T-helper 9 cell (primary cell): ENCODE results near the gene FDXACB1.

ENCODE experiments used
- DNase-seq: peaks from one replicate; pipeline ENCODE4 v3.0.0-alpha.2; 2020

Gene FDXACB1

DNA sequence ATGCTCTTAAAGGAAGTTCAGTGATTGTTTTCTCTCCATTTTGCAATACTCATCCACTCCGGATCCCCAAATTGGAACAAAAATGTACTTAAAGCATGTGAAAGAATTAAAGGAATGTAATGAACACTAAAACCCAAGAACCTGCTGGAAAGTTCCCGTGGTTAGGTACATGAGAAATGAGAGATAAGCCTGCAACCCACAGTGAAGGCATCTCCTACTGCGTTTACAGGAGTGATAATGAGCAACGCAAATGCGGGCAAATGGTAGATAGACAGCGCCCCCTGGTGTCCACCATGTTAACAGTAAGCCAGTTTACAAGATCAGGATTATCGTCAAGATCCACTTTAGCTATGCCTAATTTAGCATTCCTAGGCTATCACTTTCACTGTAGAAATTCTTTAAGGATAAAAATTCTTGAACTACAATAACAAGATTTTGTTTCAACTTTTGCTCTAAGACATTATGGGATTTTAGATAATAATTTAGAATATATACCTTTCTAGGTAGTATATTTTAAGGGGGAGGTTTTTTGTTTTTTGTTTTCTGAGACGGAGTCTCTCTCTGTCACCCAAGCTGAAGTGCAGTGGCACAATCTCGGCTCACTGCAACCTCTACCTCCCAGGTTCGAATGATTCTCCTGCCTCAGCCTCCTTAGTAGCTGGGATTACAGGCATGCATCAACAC lies 37.5 kb downstream of the FDXACB1 start:
- DNase-seq = peak; percentile 87

DNA sequence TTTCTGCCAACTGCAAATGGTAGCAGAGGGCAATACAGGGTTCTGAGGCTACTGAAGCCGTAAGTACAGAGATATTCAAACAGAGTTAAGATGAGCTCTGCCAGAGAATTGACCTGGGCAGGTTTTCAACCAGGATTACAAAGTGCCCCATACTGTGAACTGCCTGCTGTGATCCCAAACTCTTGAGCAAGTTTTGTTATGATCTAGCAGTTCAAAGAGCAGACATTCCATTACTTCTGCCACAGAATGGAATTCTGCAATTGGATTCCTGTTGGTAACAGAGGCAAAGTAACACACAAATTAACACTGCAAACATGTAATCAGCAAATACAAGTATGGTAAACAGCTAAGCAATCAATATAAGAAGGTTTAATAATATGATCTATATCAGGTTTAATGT lies 38.8 kb downstream of the FDXACB1 start:
- DNase-seq = no peak

DNA sequence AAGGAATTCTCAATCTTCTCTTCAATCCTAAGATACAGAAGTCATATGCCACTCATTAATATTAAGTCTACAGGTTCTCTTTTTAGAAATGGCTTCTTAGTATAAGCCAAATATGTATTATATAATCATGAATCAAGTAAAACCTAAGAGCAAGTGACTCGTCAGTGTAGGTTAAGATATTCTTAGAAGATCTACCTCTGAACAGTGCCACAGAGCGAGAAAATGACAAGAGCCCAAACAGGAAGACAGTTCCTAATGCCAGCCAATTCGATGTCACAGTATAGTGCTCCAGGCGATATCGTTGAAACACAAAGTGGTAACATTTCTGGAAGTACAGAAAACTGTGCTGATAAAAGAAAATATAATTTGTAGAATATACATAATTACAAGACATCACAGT lies 40.9 kb downstream of the FDXACB1 start:
- no peak for DNase-seq

DNA sequence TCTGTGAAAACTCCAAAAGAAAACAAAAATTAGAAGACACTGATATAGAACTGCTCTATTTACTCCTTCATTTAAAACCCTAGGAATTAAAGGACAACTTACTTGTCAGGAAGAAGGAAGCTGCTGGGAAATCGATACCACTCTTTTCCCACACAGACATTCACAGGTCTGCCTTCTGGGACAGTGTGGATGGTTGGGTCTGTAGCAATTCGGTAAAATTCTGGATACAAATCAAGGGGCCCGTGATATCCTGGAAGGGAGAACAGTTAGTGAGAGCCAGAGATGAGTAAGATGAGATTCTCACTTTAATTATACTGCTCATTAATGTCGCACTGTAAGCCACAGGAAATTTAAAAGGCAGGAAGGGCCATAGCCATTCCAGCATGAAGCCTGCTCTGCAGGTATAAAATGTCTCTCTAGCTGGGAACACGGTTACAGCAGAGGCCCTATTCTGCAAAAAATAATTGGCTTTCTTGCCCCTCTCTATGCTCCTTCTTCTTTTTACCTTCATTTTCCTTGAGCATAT lies 41.5 kb downstream of the FDXACB1 start:
- DNase-seq = no peak

DNA sequence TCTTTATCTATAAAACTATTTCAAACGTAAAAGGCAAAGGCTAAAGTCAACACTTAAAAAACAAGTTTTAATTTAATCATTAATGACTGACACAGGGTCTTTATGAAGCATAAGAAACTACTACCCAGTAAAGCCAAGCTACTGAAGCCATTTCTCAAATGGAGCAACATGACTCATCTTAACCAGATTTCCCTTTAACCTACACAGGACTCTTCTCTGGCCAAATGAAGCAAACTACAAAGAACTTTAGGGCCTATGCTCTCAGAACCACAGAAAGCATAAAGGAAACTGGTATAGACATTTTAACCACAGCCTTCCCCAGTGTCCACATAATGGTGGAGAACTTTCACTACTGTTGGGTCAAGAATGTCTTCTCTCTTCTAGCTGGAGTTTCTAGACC lies 42.2 kb downstream of the FDXACB1 start:
- no peak for DNase-seq

DNA sequence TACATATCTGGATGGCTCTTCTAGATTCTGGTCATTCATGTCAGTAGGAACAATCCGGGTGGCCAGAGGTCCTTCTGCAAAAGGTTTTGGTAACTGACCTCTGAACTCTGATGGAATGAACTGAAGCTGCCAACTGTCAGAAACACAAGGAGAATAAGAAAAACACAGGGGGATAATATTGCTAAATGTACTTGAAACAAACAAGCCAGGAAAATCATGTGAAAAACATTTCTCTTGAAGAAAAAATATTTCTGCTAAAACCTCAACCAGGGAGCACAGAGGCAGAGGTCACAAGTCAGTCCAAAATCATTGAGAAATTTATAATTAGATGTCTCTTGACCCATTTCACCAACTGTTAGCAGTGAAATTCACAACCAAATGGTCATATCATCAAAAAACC lies 42.8 kb downstream of the FDXACB1 start:
- no peak for DNase-seq

DNA sequence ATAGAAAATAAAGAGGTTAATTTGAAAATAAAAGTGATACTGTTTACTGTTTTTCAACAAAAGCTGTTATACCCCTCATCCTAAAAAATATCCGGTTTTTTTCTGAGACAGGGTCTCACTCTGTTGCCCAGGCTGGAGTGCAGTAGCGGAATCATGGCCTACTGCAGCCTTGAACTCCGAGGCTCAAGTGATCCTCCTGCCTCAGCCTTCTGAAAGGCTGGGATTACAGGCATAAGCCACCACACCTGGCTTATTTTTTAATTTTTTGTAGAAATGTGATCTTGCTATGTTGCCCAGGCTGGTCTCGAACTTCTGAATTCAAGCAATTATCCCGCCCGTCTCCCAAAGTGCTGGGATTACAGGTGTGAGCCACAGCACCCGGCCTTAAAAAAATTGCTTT lies 43.3 kb downstream of the FDXACB1 start:
- DNase-seq = no peak

DNA sequence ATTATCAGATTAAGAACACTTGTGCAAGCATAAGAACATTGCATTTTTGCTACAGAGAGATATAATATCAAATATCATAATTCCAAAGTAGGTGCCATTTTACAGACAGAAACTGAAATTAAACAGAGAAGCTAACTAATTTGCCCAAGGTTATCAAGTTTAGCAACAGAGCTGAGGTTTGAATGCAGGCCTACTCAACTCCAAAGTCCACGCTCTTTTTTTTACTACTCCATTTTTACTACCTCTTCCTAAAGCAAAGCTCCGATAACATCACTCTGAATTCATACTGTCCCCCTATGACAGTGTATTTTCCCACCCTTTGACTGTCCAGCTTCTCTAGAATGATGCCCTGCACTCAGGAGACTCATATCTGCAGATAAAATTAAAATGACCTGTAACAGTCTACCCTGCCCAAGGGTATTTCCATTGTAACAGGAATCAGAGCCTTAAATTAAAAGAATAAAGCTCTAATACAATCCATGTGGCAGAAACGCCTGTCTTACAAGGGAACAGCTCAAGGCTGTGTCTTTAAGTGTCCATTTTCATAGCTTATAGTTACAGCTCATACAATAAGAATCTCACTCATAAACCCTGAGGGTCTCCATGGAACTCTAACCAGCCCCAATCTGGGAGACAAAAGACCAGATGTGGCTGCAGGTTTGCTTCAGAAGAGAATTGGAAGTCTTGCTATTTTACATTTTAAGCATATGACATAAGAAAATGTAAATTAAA lies 44.4 kb downstream of the FDXACB1 start:
- DNase-seq = no peak

DNA sequence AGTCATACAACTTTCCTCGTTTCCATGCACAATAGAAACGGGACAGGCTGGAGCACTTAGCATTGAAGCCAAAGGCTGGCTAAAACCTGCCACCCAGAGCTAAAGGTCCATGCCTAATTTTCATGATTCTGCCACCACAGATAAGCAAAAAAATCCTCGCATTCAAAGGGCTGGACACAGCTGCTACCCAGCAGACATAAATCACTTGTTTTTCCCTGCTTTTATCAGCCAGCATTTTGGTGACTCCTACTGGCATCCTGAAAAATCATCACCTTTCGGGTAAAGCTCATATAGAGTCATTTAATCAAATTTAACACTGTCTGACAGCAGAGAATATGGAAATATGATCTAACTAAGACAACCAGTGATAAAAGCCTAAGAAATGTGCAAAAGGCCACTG lies 45.4 kb downstream of the FDXACB1 start:
- DNase-seq = no peak

DNA sequence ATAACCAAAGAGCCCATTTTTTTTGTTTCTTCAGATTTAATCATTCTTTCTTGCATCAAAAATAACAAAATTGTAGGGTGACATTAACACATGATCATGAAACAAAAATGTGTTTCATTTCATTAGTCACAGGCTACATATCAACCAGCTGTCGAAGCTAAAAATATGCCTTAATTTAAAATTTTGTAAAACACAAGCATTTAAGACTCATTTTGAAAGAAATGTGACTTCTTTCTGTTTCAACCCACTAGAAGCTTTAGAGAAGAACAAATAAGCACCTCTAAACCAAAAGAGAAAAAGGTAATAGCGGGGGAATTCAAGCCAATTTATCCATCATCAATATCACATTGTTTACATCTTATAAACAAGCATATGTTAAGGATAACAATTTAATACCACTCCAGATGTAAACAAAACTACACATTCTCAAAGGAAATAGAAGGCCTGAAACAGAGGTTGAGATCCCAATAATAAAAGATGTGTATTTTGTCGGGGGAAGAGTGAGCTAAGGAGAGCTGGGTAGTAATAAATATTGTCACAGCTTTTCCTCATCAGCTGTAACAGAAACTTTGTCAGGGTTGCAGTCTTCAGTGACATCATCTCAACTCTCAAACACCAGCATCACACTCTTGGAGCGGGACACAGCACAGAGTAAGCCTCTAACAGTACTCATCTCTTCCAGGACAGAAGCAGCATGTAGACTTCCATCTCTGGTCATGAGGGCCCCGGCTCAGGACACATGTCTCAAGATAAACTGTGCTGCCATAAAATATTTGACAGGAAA lies 49.6 kb downstream of the FDXACB1 start:
- no peak for DNase-seq

DNA sequence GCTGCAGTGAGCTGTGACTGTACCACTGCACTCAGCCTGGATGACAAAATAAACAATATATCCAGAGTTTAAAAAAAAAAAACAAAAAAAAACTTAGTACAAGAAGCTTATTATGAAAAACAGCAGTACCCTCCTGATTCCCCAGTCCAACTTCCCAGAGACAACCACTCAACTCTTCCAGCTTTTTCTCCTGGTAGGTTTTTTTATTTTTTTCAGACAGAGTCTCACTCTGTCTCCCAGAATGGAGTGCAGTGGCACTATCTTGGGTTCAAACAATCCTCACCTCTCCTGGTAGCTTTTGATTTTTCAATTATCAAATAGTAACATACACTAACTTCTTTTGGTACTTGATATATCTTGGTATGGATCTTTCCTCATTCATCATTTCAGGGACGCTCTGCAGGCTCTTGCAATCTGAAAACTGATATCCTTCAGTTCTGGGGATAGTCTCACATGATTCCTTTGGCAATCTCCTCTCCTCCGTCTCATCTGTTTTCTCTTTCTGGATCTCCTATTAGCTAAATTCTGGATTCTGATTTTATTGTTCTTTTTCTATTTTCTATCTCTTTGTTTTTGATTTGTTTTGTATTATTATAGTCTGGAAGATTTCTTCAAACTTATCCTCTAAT lies 52.5 kb downstream of the FDXACB1 start:
- no peak for DNase-seq
